Liver (tissue), 3 donors: ENCODE results near the gene ZNF142.

Experiments used
- EGR1 ChIP-seq, 2 donors: IDR thresholded peaks; 2 replicates each; pipeline ENCODE4 v1.6.1; 2016 to 2018; ENCODE audit warnings: antibody characterized with exemption in 2 of 2, low read depth in 2 of 2
- FOXA1 ChIP-seq: IDR thresholded peaks from 2 replicates; pipeline ENCODE4 v1.6.1; 2016; ENCODE audit warnings: antibody characterized with exemption
- TAF1 ChIP-seq: conservative IDR thresholded peaks from 2 replicates; pipeline ENCODE4 v1.6.1; 2016; ENCODE audit warnings: antibody characterized with exemption, mild to moderate bottlenecking
- YY1 ChIP-seq: IDR thresholded peaks from 2 replicates; pipeline ENCODE4 v1.6.1; 2016; ENCODE audit warnings: antibody characterized with exemption, mild to moderate bottlenecking
- TF ChIP-seq, protein P1 (sequence below): fragments of 150-350 bp; IDR thresholded peaks from 2 replicates; pipeline ENCODE4 v1.5.1; 2017; ENCODE audit warnings: improper control_type of control experiment, low read depth, low read length; ENCODE audit not compliant: missing input control
- TF ChIP-seq, protein P2 (sequence below): IDR thresholded peaks from 2 replicates; pipeline ENCODE4 v1.6.1; 2016; ENCODE audit warnings: antibody characterized with exemption
- TF ChIP-seq, protein P3 (sequence below): IDR thresholded peaks from 2 replicates; pipeline ENCODE4 v1.6.1; 2016; ENCODE audit warnings: antibody characterized with exemption
- donor health status: healthy.
- donor health status: healthy.

DNA sequence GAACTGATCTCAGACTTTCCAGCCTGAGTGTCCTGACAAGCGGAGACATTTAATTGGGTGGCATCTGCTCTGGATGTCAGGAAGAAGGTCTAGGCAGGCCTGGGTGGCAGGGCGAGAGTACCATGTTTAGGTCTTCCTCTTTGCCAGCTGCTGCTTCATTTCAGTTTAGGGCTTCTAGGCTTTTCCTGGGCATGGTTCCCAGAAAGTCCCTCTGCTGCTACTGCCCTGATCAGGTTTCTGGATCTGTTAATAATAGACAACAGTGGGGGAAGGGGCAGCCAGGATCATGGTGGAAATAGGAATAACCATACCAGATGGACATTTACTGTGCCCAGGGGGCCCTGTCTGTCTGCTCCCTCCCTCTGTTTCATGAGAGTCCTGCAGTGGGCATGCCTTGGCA, 54.0 kb downstream of the ZNF142 start:
- TF ChIP-seq EGR1 (IDR thresholded peaks at IDR 0.05; ENCODE audit: low read depth in 2 of 2): no peak
- TF ChIP-seq, protein P1, sequence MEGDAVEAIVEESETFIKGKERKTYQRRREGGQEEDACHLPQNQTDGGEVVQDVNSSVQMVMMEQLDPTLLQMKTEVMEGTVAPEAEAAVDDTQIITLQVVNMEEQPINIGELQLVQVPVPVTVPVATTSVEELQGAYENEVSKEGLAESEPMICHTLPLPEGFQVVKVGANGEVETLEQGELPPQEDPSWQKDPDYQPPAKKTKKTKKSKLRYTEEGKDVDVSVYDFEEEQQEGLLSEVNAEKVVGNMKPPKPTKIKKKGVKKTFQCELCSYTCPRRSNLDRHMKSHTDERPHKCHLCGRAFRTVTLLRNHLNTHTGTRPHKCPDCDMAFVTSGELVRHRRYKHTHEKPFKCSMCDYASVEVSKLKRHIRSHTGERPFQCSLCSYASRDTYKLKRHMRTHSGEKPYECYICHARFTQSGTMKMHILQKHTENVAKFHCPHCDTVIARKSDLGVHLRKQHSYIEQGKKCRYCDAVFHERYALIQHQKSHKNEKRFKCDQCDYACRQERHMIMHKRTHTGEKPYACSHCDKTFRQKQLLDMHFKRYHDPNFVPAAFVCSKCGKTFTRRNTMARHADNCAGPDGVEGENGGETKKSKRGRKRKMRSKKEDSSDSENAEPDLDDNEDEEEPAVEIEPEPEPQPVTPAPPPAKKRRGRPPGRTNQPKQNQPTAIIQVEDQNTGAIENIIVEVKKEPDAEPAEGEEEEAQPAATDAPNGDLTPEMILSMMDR: no peak
- TF ChIP-seq, protein P2, sequence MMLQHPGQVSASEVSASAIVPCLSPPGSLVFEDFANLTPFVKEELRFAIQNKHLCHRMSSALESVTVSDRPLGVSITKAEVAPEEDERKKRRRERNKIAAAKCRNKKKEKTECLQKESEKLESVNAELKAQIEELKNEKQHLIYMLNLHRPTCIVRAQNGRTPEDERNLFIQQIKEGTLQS: no peak
- no peak for TF ChIP-seq FOXA1
- TF ChIP-seq, protein P3, sequence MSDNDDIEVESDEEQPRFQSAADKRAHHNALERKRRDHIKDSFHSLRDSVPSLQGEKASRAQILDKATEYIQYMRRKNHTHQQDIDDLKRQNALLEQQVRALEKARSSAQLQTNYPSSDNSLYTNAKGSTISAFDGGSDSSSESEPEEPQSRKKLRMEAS: no peak
- TF ChIP-seq TAF1: no peak
- peak; percentile 55 for TF ChIP-seq YY1
